Measurements from ENCODE around the gene MAGI2.

Gene MAGI2

GRCh38 chr7:78175330-78176100 is 1278.0 kb downstream of the MAGI2 start:
- DNase-seq (ENCODE audit: low read depth), result no peak

- no peak for DNase-seq (ENCODE audit: low read depth)
Measured at GRCh38 chr7:78173666-78174065, 1279.8 kb downstream of the MAGI2 start.

GRCh38 chr7:78172933-78173591 is 1280.4 kb downstream of the MAGI2 start:
- no peak for DNase-seq (ENCODE audit: low read depth)

GRCh38 chr7:78172267-78172757 is 1281.2 kb downstream of the MAGI2 start:
- DNase-seq (ENCODE audit: low read depth), result no peak

- DNase-seq (ENCODE audit: low read depth), result no peak
Measured at GRCh38 chr7:78171398-78171797, 1282.1 kb downstream of the MAGI2 start.

- no peak for DNase-seq (ENCODE audit: low read depth)
Measured at GRCh38 chr7:78170815-78171214, 1282.7 kb downstream of the MAGI2 start.

GRCh38 chr7:78169992-78170391 is 1283.5 kb downstream of the MAGI2 start:
- no peak for DNase-seq (ENCODE audit: low read depth)

- no peak for DNase-seq (ENCODE audit: low read depth)
Measured at GRCh38 chr7:78168865-78169264, 1284.6 kb downstream of the MAGI2 start.

- DNase-seq (ENCODE audit: low read depth), result no peak
Measured at GRCh38 chr7:78167860-78168259, 1285.6 kb downstream of the MAGI2 start.

GRCh38 chr7:78165854-78166253 is 1287.6 kb downstream of the MAGI2 start:
- DNase-seq (ENCODE audit: low read depth), result no peak

- no peak for DNase-seq (ENCODE audit: low read depth)
Measured at GRCh38 chr7:78165454-78165853, 1288.0 kb downstream of the MAGI2 start.

GRCh38 chr7:78164459-78164858 is 1289.0 kb downstream of the MAGI2 start:
- no peak for DNase-seq (ENCODE audit: low read depth)

- no peak for DNase-seq (ENCODE audit: low read depth)
Measured at GRCh38 chr7:78161781-78162180, 1291.7 kb downstream of the MAGI2 start.

- DNase-seq (ENCODE audit: low read depth), result no peak
Measured at GRCh38 chr7:78159545-78159944, 1293.9 kb downstream of the MAGI2 start.

- no peak for DNase-seq (ENCODE audit: low read depth)
Measured at GRCh38 chr7:78153285-78153684, 1300.2 kb downstream of the MAGI2 start.

- no peak for DNase-seq (ENCODE audit: low read depth)
Measured at GRCh38 chr7:78151229-78151628, 1302.2 kb downstream of the MAGI2 start.

- DNase-seq (ENCODE audit: low read depth), result no peak
Measured at GRCh38 chr7:78149787-78150186, 1303.7 kb downstream of the MAGI2 start.

- no peak for DNase-seq (ENCODE audit: low read depth)
Measured at GRCh38 chr7:78148166-78148894, 1305.1 kb downstream of the MAGI2 start.

GRCh38 chr7:78146546-78146945 is 1306.9 kb downstream of the MAGI2 start:
- no peak for DNase-seq (ENCODE audit: low read depth)

GRCh38 chr7:78143661-78144060 is 1309.8 kb downstream of the MAGI2 start:
- no peak for DNase-seq (ENCODE audit: low read depth)

- DNase-seq (ENCODE audit: low read depth), result no peak
Measured at GRCh38 chr7:78141522-78142281, 1311.8 kb downstream of the MAGI2 start.

GRCh38 chr7:78140109-78140508 is 1313.4 kb downstream of the MAGI2 start:
- DNase-seq (ENCODE audit: low read depth), result no peak

Measured in activated gamma-delta T cell treated with anti-CD3 and anti-CD28 coated beads, Interleukin-2, amount 50 U/mL, for 16 hours (primary cell).